ENCODE measurements around the gene UBAC2. TPM values are rescaled to one million over a fixed set of nuclear protein-coding genes. Genes with fewer than 3 reads are reported as not detected.

The UBAC2 gene
- total RNA-seq, 4 donors from 2014 or later = 54.4 to 65.9 (median 59.5) TPM

DNA sequence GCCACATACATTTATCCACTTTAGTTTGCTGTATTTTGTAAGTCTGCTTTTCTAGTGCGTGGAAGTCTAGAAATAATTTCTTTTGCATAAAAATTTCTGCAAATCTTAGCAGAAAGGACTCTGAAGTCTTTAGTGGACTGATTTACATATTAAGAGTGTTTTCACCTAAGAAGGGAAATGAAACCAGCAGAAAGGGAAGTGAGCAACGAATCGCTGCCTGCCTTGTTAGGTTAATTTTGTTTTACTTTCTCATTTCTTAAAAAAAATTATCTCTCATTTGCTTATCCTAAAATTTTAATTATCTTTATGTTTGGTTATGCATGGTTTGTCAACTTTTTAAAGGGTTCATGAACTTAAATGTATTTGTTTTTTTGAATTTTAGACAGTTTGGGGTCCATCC lies 58.3 kb downstream of the UBAC2 start:
- Histone ChIP-seq H3K9me3 (no peaks in the 10 kb centered on the region), H3K27me3 (no peaks in the 10 kb centered on the region), H3K4me1 (no peaks in the 10 kb centered on the region), H3K4me3 (no peak overlapping the region), H3K36me3 (no peaks in the 10 kb centered on the region), H3K27ac (no peak overlapping the region)
- intact Hi-C loops (cut with DNase I; ENCODE audit: low total_unique reads) = no loop called here
- TF ChIP-seq, protein P1, sequence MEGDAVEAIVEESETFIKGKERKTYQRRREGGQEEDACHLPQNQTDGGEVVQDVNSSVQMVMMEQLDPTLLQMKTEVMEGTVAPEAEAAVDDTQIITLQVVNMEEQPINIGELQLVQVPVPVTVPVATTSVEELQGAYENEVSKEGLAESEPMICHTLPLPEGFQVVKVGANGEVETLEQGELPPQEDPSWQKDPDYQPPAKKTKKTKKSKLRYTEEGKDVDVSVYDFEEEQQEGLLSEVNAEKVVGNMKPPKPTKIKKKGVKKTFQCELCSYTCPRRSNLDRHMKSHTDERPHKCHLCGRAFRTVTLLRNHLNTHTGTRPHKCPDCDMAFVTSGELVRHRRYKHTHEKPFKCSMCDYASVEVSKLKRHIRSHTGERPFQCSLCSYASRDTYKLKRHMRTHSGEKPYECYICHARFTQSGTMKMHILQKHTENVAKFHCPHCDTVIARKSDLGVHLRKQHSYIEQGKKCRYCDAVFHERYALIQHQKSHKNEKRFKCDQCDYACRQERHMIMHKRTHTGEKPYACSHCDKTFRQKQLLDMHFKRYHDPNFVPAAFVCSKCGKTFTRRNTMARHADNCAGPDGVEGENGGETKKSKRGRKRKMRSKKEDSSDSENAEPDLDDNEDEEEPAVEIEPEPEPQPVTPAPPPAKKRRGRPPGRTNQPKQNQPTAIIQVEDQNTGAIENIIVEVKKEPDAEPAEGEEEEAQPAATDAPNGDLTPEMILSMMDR (IDR thresholded peaks at IDR 0.05) = no peak
- TF ChIP-seq POLR2A (IDR thresholded peaks at IDR 0.05) = no peak
- DNase-seq = no peak

DNA sequence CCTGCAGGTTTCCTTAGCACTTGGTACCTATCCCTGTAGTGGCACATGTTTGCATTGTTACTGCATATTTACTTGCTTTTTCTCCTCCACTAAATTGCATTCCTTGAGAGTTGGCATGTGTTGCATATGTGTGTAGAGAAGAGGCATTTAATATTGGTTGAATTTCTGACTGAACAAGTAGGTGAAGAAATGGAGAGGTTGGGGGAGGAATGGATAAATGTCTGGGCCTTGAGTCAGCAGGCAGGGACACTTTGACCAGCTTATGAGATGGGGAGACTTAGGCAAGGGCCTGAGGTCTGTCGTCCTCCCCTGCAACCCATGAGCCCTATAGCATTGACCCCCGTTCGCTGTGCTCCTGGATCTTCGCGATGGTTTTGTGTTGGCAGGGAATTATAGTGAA lies 59.6 kb downstream of the UBAC2 start:
- Histone ChIP-seq H3K27ac (no peak overlapping the region), H3K36me3 (no peaks in the 10 kb centered on the region), H3K4me1 (no peaks in the 10 kb centered on the region), H3K9me3 (no peaks in the 10 kb centered on the region), H3K4me3 (no peak overlapping the region), H3K27me3 (no peaks in the 10 kb centered on the region)
- intact Hi-C loops (cut with DNase I; ENCODE audit: low total_unique reads) = loop anchor here (5.0 to 10.0 kb wide), 2 partner anchors 83 to 175 kb away; no protein-coding TSS in a partner anchor
- no peak for TF ChIP-seq POLR2A (IDR thresholded peaks at IDR 0.05)
- TF ChIP-seq, protein P1 (IDR thresholded peaks at IDR 0.05) = no peak
- no peak for DNase-seq

DNA sequence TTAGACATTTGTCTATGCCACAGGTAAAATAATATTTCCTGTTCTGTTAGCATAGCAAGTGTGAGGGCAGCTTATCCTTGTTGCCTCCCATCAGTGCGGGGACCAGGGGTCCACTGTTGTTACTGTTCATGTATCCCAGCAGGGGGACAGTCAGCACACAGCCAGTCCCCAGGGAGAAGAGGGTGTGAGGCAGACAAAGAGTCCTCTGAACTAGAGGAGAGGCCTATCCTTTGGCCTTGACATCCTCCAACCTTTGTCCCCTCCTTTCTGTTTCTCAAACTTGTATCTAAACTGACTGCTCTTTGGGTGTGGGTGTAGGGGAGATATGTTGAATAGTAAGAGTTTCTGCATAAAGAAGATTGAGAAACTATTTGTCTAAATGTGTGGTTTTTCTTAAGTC lies 60.4 kb downstream of the UBAC2 start:
- Histone ChIP-seq H3K27ac (no peak overlapping the region), H3K4me1 (no peaks in the 10 kb centered on the region), H3K36me3 (no peaks in the 10 kb centered on the region), H3K4me3 (no peak overlapping the region), H3K9me3 (no peaks in the 10 kb centered on the region), H3K27me3 (no peaks in the 10 kb centered on the region)
- intact Hi-C loops (cut with DNase I; ENCODE audit: low total_unique reads) = loop anchor here (5.0 to 10.0 kb wide), 2 partner anchors 84 to 174 kb away; no protein-coding TSS in a partner anchor
- TF ChIP-seq, protein P1 (IDR thresholded peaks at IDR 0.05) = no peak
- no peak for TF ChIP-seq POLR2A (IDR thresholded peaks at IDR 0.05)
- DNase-seq = no peak

GRCh38 chr13:99263126-99263785 lies 62.6 kb downstream of the UBAC2 start:
- TF ChIP-seq, protein P1 (IDR thresholded peaks at IDR 0.05) = no peak
- no peak for TF ChIP-seq POLR2A (IDR thresholded peaks at IDR 0.05)
- intact Hi-C loops (cut with DNase I; ENCODE audit: low total_unique reads) = loop anchor here (5.0 to 10.0 kb wide), 2 partner anchors 86 to 172 kb away; no protein-coding TSS in a partner anchor
- H3K4me3 ChIP-seq = no peak overlapping the region
- H3K27ac ChIP-seq = no peak overlapping the region
- no peaks in the 10 kb centered on the region for H3K4me1 ChIP-seq
- no peaks in the 10 kb centered on the region for H3K9me3 ChIP-seq
- no peak for DNase-seq
- H3K27me3 ChIP-seq = no peaks in the 10 kb centered on the region
- H3K36me3 ChIP-seq = no peaks in the 10 kb centered on the region

- Histone ChIP-seq H3K9me3 (no peaks in the 10 kb centered on the region), H3K4me3 (no peak overlapping the region), H3K4me1 (no peaks in the 10 kb centered on the region), H3K36me3 (no peaks in the 10 kb centered on the region), H3K27me3 (no peaks in the 10 kb centered on the region), H3K27ac (no peak overlapping the region)
- DNase-seq = no peak
- TF ChIP-seq POLR2A (IDR thresholded peaks at IDR 0.05) = no peak
- TF ChIP-seq, protein P1 (IDR thresholded peaks at IDR 0.05) = no peak
- intact Hi-C loops (cut with DNase I; ENCODE audit: low total_unique reads) = loop anchor here (5.0 to 10.0 kb wide), 2 partner anchors 87 to 171 kb away; no protein-coding TSS in a partner anchor
Observed at GRCh38 chr13:99264051-99264450, 63.4 kb downstream of the UBAC2 start.

All from uterus (tissue), 4 donors.